ENCODE measurements around the gene RAD18. TPM values are rescaled to one million over a fixed set of nuclear protein-coding genes. Genes with fewer than 3 reads are reported as not detected.

The RAD18 gene
- total RNA-seq, 1 donor from 2014 or later = 3.8 TPM

- no peak for ATAC-seq
Observed at GRCh38 chr3:8966820-8967348, 3.6 kb upstream of the RAD18 start.

GRCh38 chr3:8966150-8966819, 3.0 kb upstream of the RAD18 start:
- ATAC-seq = no peak
- no peak for DNase-seq (ENCODE audit: low spot score)

More at GRCh38 chr3:8966820-8967348, 3.6 kb upstream of the RAD18 start:
- DNase-seq (ENCODE audit: low spot score) = no peak

GRCh38 chr3:8964436-8965370, 1.4 kb upstream of the RAD18 start:
- ATAC-seq = peak; percentile 66
- DNase-seq (ENCODE audit: low spot score) = no peak

- ATAC-seq = no peak
Observed at GRCh38 chr3:8962226-8962861, 928 bp downstream of the RAD18 start.

GRCh38 chr3:8959668-8960067, 3.6 kb downstream of the RAD18 start:
- no peak for DNase-seq (ENCODE audit: low spot score)
- no peak for ATAC-seq

More at GRCh38 chr3:8962226-8962861, 928 bp downstream of the RAD18 start:
- no peak for DNase-seq (ENCODE audit: low spot score)

GRCh38 chr3:8954938-8955763, 8.1 kb downstream of the RAD18 start:
- ATAC-seq (no peak), DNase-seq (ENCODE audit: low spot score) (no peak)

- DNase-seq (ENCODE audit: low spot score) (no peak), ATAC-seq (no peak)
Observed at GRCh38 chr3:8953313-8953712, 10.0 kb downstream of the RAD18 start.

GRCh38 chr3:8952130-8952529, 11.1 kb downstream of the RAD18 start:
- no peak for ATAC-seq
- no peak for DNase-seq (ENCODE audit: low spot score)

GRCh38 chr3:8945890-8946600, 17.2 kb downstream of the RAD18 start:
- no peak for DNase-seq (ENCODE audit: low spot score)
- ATAC-seq = no peak

GRCh38 chr3:8942746-8943488, 20.4 kb downstream of the RAD18 start:
- ATAC-seq (no peak), DNase-seq (ENCODE audit: low spot score) (no peak)

- ATAC-seq (no peak), DNase-seq (ENCODE audit: low spot score) (no peak)
Observed at GRCh38 chr3:8942115-8942514, 21.2 kb downstream of the RAD18 start.

- ATAC-seq (peak; percentile 74), DNase-seq (ENCODE audit: low spot score) (no peak)
Observed at GRCh38 chr3:8938021-8938420, 25.3 kb downstream of the RAD18 start.

GRCh38 chr3:8937064-8938020, 25.9 kb downstream of the RAD18 start:
- DNase-seq (ENCODE audit: low spot score) (no peak), ATAC-seq (no peak)

GRCh38 chr3:8932507-8932906, 30.8 kb downstream of the RAD18 start:
- no peak for ATAC-seq
- DNase-seq (ENCODE audit: low spot score) = no peak

- no peak for ATAC-seq
- no peak for DNase-seq (ENCODE audit: low spot score)
Observed at GRCh38 chr3:8931342-8931741, 31.9 kb downstream of the RAD18 start.

- DNase-seq (ENCODE audit: low spot score) (no peak), ATAC-seq (no peak)
Observed at GRCh38 chr3:8929860-8930259, 33.4 kb downstream of the RAD18 start.

- DNase-seq (ENCODE audit: low spot score) = no peak
- no peak for ATAC-seq
Observed at GRCh38 chr3:8914491-8914890, 48.8 kb downstream of the RAD18 start.

GRCh38 chr3:8911781-8912180, 51.5 kb downstream of the RAD18 start:
- ATAC-seq (no peak), DNase-seq (ENCODE audit: low spot score) (no peak)
